Fibroblast of lung (primary cell): ENCODE results near the gene NAXE. TPM values are rescaled to one million over a fixed set of nuclear protein-coding genes. Genes with fewer than 3 reads are reported as not detected.
A peak's percentile ranks its signal among the peaks of the same experiment; 100 is the strongest.

Experiments
- DNase-seq, 2 donors: peaks; one replicate each; pipeline versions ENCODE4 v3.0.0 to v3.0.0-alpha.2; 2010; ENCODE audit warnings: low read depth in 2 of 2
- H2AFZ ChIP-seq: 2 replicates; pipeline ENCODE4 v1.5.1; 2012; ENCODE audit warnings: low read length, control low read depth, inconsistent platforms
- H3K27ac ChIP-seq: 2 replicates; pipeline ENCODE4 v1.5.1; 2011; ENCODE audit warnings: low read length, control low read depth; ENCODE audit not compliant: insufficient read depth
- H3K27me3 ChIP-seq: 2 replicates; pipeline ENCODE4 v1.5.1; 2011; ENCODE audit warnings: mild to moderate bottlenecking, low read length; ENCODE audit not compliant: control insufficient read depth, insufficient read depth
- H3K36me3 ChIP-seq: 2 replicates; pipeline ENCODE4 v1.5.1; 2011; ENCODE audit warnings: low read length; ENCODE audit not compliant: control insufficient read depth, insufficient read depth
- H3K4me1 ChIP-seq: 2 replicates; pipeline ENCODE4 v1.5.1; 2011; ENCODE audit warnings: low read length; ENCODE audit not compliant: control insufficient read depth, insufficient read depth; ENCODE audit errors: extremely low read depth
- H3K4me2 ChIP-seq: 2 replicates; pipeline ENCODE4 v1.5.1; 2011; ENCODE audit warnings: low read length, control low read depth; ENCODE audit not compliant: insufficient read depth; ENCODE audit errors: extremely low read depth
- H3K4me3 ChIP-seq, 4 experiments: fragments of 200-600 bp in 1 of 4; sonication (generic) in 1 of 4; replicated peaks in 1 of 4; 2 replicates each; pipeline ENCODE4 v1.5.1; 2011 to 2016; ENCODE audit warnings: low read length in 4 of 4, low read depth in 3 of 4, mild to moderate bottlenecking in 3 of 4, control low read depth in 2 of 4, inconsistent platforms in 1 of 4, mixed read lengths in 1 of 4; ENCODE audit not compliant: insufficient read depth in 1 of 4; ENCODE audit errors: control extremely low read depth in 1 of 4
- H3K79me2 ChIP-seq: 2 replicates; pipeline ENCODE4 v1.5.1; 2012; ENCODE audit warnings: mild to moderate bottlenecking, low read length, inconsistent platforms; ENCODE audit not compliant: control insufficient read depth, insufficient read depth
- H3K9ac ChIP-seq: 2 replicates; pipeline ENCODE4 v1.5.1; 2011; ENCODE audit warnings: mild to moderate bottlenecking, low read length, control low read depth; ENCODE audit not compliant: insufficient read depth
- H3K9me3 ChIP-seq: 2 replicates; pipeline ENCODE4 v1.5.1; 2012; ENCODE audit warnings: low read depth, low read length; ENCODE audit not compliant: control insufficient read depth, insufficient read depth
- H4K20me1 ChIP-seq: 2 replicates; pipeline ENCODE4 v1.5.1; 2011; ENCODE audit warnings: low read length; ENCODE audit not compliant: control insufficient read depth, insufficient read depth; ENCODE audit errors: extremely low read depth
- CTCF ChIP-seq, 2 donors: IDR thresholded peaks in 1 of 2; conservative IDR thresholded peaks in 1 of 2; 1 replicate in 1 of 2; 2 replicates in 1 of 2; pipeline ENCODE4 v1.5.1; 2011 to 2012; ENCODE audit warnings: low read length in 2 of 2, control low read depth in 1 of 2, inconsistent platforms in 1 of 2, low read depth in 1 of 2, mild to moderate bottlenecking in 1 of 2
- EZH2 ChIP-seq: IDR thresholded peaks from 2 replicates; pipeline ENCODE4 v1.5.1; 2012; ENCODE audit warnings: low read length, control low read depth, mild to moderate bottlenecking; ENCODE audit errors: missing control alignments
- polyA plus RNA-seq, 2 donors: library from polyadenylated mRNA; depleted of rRNA in 1 of 2; stranded (reverse) in 1 of 2; unstranded in 1 of 2; fragments of >200 nt; gene quantifications; 2 replicates each; pipeline ENCODE4 v1.2.1, GENCODE V29; 2011 to 2012; ENCODE audit warnings: missing spikeins in 1 of 2
- total RNA-seq: library from RNA; depleted of rRNA; stranded (reverse); fragments of >200 nt; gene quantifications from 2 replicates; pipeline ENCODE4 v1.2.1, GENCODE V29; 2014

The NAXE gene
- total and polyA plus RNA-seq, 2 donors (not counting 1 experiment from before 2014, with no cell fraction given) = 41.6 to 64.4 TPM

- peak overlapping the region; percentile 76 for H3K9ac ChIP-seq
- H3K79me2 ChIP-seq = peaks cover 22% of the 10 kb centered on the region
- peaks cover 6% of the 10 kb centered on the region for H3K27me3 ChIP-seq
Measured at GRCh38 chr1:156571261-156571852, 20.2 kb upstream of the NAXE start.

GRCh38 chr1:156571919-156572662, 19.5 kb upstream of the NAXE start, which contains the start of gene IQGAP3:
IQGAP3 (minus strand) TSS chr1:156572565; CDS start chr1:156572529, 36 bp downstream.
- H2AFZ ChIP-seq = peak within 1 kb of the TSS; percentile 69
- TF ChIP-seq CTCF (conservative IDR thresholded peaks at IDR 0.05 in 1 of 2, IDR thresholded peaks at IDR 0.05 in 1 of 2; ENCODE audit: low read depth in 1 of 2, low read length in 2 of 2) (no peak), EZH2 (no peak)
- H3K9me3 ChIP-seq = no peaks in the 10 kb centered on the region
- peaks cover 10% of the 10 kb centered on the region for H3K4me1 ChIP-seq
- H3K9ac ChIP-seq = peak within 1 kb of the TSS; percentile 76
- H3K79me2 ChIP-seq = peaks cover 22% of the 10 kb centered on the region
- H3K36me3 ChIP-seq = no peaks in the 10 kb centered on the region
- peak within 1 kb of the TSS; percentile 97 for H3K4me2 ChIP-seq
- DNase-seq = peak; percentile 72 to 79
- H4K20me1 ChIP-seq = no peaks in the 10 kb centered on the region
- peak within 1 kb of the TSS; percentile 67 to 93 (median 86) for H3K4me3 ChIP-seq
- H3K27ac ChIP-seq = peak within 1 kb of the TSS; percentile 92
- H3K27me3 ChIP-seq = peaks cover 6% of the 10 kb centered on the region

More at GRCh38 chr1:156571261-156571852, 20.2 kb upstream of the NAXE start:
- Histone ChIP-seq H3K27ac (peak overlapping the region; percentile 92), H3K4me3 (peak overlapping the region; percentile 67 to 93 (median 86)), H3K36me3 (peaks cover 3% of the 10 kb centered on the region), H3K4me1 (peaks cover 10% of the 10 kb centered on the region), H4K20me1 (no peaks in the 10 kb centered on the region), H3K4me2 (peak overlapping the region; percentile 97), H3K9me3 (no peaks in the 10 kb centered on the region), H2AFZ (no peak overlapping the region)
- peak; percentile 92 to 93 for DNase-seq
- TF ChIP-seq EZH2 = no peak
- TF ChIP-seq CTCF (conservative IDR thresholded peaks at IDR 0.05 in 1 of 2, IDR thresholded peaks at IDR 0.05 in 1 of 2; ENCODE audit: low read depth in 1 of 2, low read length in 2 of 2) = no peak

GRCh38 chr1:156572663-156573018, 18.9 kb upstream of the NAXE start:
- H3K9me3 ChIP-seq = no peaks in the 10 kb centered on the region

More at GRCh38 chr1:156572663-156573018, 18.9 kb upstream of the NAXE start:
- H3K27me3 ChIP-seq = peaks cover 6% of the 10 kb centered on the region
- H2AFZ ChIP-seq = no peak overlapping the region
- no peak for TF ChIP-seq CTCF (conservative IDR thresholded peaks at IDR 0.05 in 1 of 2, IDR thresholded peaks at IDR 0.05 in 1 of 2; ENCODE audit: low read depth in 1 of 2, low read length in 2 of 2)
- TF ChIP-seq EZH2 = no peak
- H3K27ac ChIP-seq = no peak overlapping the region
- H3K4me3 ChIP-seq = peak overlapping the region; percentile 67 to 93 (median 86)
- no peak for DNase-seq
- H4K20me1 ChIP-seq = no peaks in the 10 kb centered on the region
- H3K4me1 ChIP-seq = peaks cover 10% of the 10 kb centered on the region
- no peaks in the 10 kb centered on the region for H3K36me3 ChIP-seq
- H3K9ac ChIP-seq = no peak overlapping the region
- peak overlapping the region; percentile 97 for H3K4me2 ChIP-seq
- peaks cover 22% of the 10 kb centered on the region for H3K79me2 ChIP-seq
